Testis (tissue), 3 donors: ENCODE results near the gene MED27. TPM values are rescaled to one million over a fixed set of nuclear protein-coding genes. Genes with fewer than 3 reads are reported as not detected.

ENCODE experiments used
- DNase-seq: peaks from one replicate; pipeline ENCODE4 v3.0.0-alpha.2; 2019
- H3K27ac ChIP-seq, 2 donors: fragments of 200-600 bp; sonication (generic); one replicate each; pipeline ENCODE4 v1.5.1; 2019
- H3K27me3 ChIP-seq: fragments of 200-600 bp; sonication (generic); one replicate; pipeline ENCODE4 v1.5.1; 2019
- H3K36me3 ChIP-seq: fragments of 200-600 bp; sonication (generic); one replicate; pipeline ENCODE4 v1.5.1; 2017; ENCODE audit warnings: low read depth; ENCODE audit errors: missing control alignments
- H3K4me1 ChIP-seq: fragments of 200-600 bp; sonication (generic); one replicate; pipeline ENCODE4 v1.5.1; 2019
- H3K4me3 ChIP-seq, 2 donors: fragments of 200-600 bp; sonication (generic); one replicate each; pipeline ENCODE4 v1.5.1; 2017 to 2019
- H3K9me3 ChIP-seq: fragments of 200-600 bp; sonication (generic); one replicate; pipeline ENCODE4 v1.5.1; 2017
- CTCF ChIP-seq, 3 experiments: fragments of 450-650 bp in 2 of 3; fragments of 200-600 bp in 1 of 3; sonication (generic) in 1 of 3; IDR thresholded peaks; one replicate each; pipeline ENCODE4 v1.5.1; 2016 to 2019; ENCODE audit warnings: antibody characterized with exemption in 3 of 3, mild to moderate bottlenecking in 2 of 3, moderate library complexity in 1 of 3
- POLR2A ChIP-seq: fragments of 450-650 bp; IDR thresholded peaks from one replicate; pipeline ENCODE4 v1.6.1; 2017; ENCODE audit warnings: antibody characterized with exemption, mild to moderate bottlenecking, moderate library complexity
- WGBS, 2 donors: methylation state at CpG; one replicate each; pipeline ENCODE4 v1.1.5; 2018; 5-methylcytosine and 5-hydroxymethylcytosine counted together
- intact Hi-C: fragments of 100-400 bp; cut with DNase I; formaldehyde crosslinking; loops from one replicate; pipeline ENCODE4 v1.15.1; 2023; ENCODE audit warnings: low total_unique reads
- polyA plus RNA-seq: library from polyadenylated mRNA; stranded (reverse); fragments of 350-450 nt; fragmentation: Illumina TruSeq; extraction: RNeasy Lipid Tissue Mini Kit (QIAGEN cat#74804); gene quantifications from one replicate; pipeline ENCODE4 v1.2.3, GENCODE V29; 2014; ENCODE audit warnings: low read depth, low replicate concordance; ENCODE audit not compliant: insufficient read depth
- total RNA-seq, 2 donors: library from RNA; depleted of rRNA; stranded (reverse); fragments of >200 nt; gene quantifications; one replicate each; pipeline ENCODE4 v1.2.3, GENCODE V29; 2016

MED27 gene
- total and polyA plus RNA-seq, 3 donors from 2014 or later = 30.7 to 45.0 (median 33.7) TPM

- Histone ChIP-seq H3K4me1 (peaks cover 9% of the 10 kb centered on the region), H3K4me3 (no peak overlapping the region), H3K27ac (no peak overlapping the region), H3K9me3 (no peaks in the 10 kb centered on the region), H3K36me3 (no peaks in the 10 kb centered on the region), H3K27me3 (no peaks in the 10 kb centered on the region)
- WGBS, 2 donors = 68 to 85% methylated on average over 2 of the region's 2 CpGs
- intact Hi-C loops = no loop called here
- TF ChIP-seq POLR2A (no peak), CTCF (IDR thresholded peaks at IDR 0.05) (no peak)
- DNase-seq = no peak
Observed at GRCh38 chr9:131888923-131889322, 190.7 kb downstream of the MED27 start.

GRCh38 chr9:131887680-131888079, 192.0 kb downstream of the MED27 start:
- TF ChIP-seq CTCF (IDR thresholded peaks at IDR 0.05) = no peak
- TF ChIP-seq POLR2A = no peak
- intact Hi-C loops = no loop called here
- WGBS, 2 donors = 95 to 98% methylated on average over 2 of the region's 2 CpGs
- Histone ChIP-seq H3K36me3 (no peaks in the 10 kb centered on the region), H3K9me3 (no peaks in the 10 kb centered on the region), H3K4me3 (no peak overlapping the region), H3K27ac (no peak overlapping the region), H3K4me1 (peaks cover 9% of the 10 kb centered on the region), H3K27me3 (no peaks in the 10 kb centered on the region)
- DNase-seq = no peak

- intact Hi-C loops = no loop called here
- no peak overlapping the region for H3K27ac ChIP-seq
- H3K4me1 ChIP-seq = peaks cover 9% of the 10 kb centered on the region
- no peaks in the 10 kb centered on the region for H3K36me3 ChIP-seq
- WGBS, 2 donors = 58 to 62% methylated on average over 2 of the region's 2 CpGs
- no peak for DNase-seq
- H3K4me3 ChIP-seq = no peak overlapping the region
- H3K27me3 ChIP-seq = no peaks in the 10 kb centered on the region
- H3K9me3 ChIP-seq = no peaks in the 10 kb centered on the region
- TF ChIP-seq CTCF (IDR thresholded peaks at IDR 0.05) = no peak
- no peak for TF ChIP-seq POLR2A
Observed at GRCh38 chr9:131886826-131887225, 192.8 kb downstream of the MED27 start.

GRCh38 chr9:131885144-131885609, 194.5 kb downstream of the MED27 start:
- TF ChIP-seq CTCF (IDR thresholded peaks at IDR 0.05) (no peak), POLR2A (no peak)
- H3K36me3 ChIP-seq = no peaks in the 10 kb centered on the region
- intact Hi-C loops = no loop called here
- 91 to 95% methylated on average over 4 to 6 of the region's 6 CpGs for WGBS, 2 donors
- H3K27ac ChIP-seq = no peak overlapping the region
- H3K9me3 ChIP-seq = no peaks in the 10 kb centered on the region
- no peak overlapping the region for H3K4me3 ChIP-seq
- H3K4me1 ChIP-seq = peaks cover 9% of the 10 kb centered on the region
- DNase-seq = no peak
- H3K27me3 ChIP-seq = no peaks in the 10 kb centered on the region

- Histone ChIP-seq H3K27ac (no peak overlapping the region), H3K9me3 (no peaks in the 10 kb centered on the region), H3K4me3 (no peak overlapping the region), H3K4me1 (peaks cover 3% of the 10 kb centered on the region), H3K36me3 (no peaks in the 10 kb centered on the region), H3K27me3 (no peaks in the 10 kb centered on the region)
- intact Hi-C loops = no loop called here
- no peak for DNase-seq
- 50% methylated on average over 1 of the region's 1 CpG for WGBS, 2 donors
- TF ChIP-seq CTCF (IDR thresholded peaks at IDR 0.05) = no peak
- no peak for TF ChIP-seq POLR2A
Observed at GRCh38 chr9:131884222-131884621, 195.4 kb downstream of the MED27 start.
